PFSK-1 (cell line): Measurements from ENCODE around the gene NGRN.

Source experiments
- FOXP2 ChIP-seq: optimal IDR thresholded peaks from 2 replicates; pipeline ENCODE3; 2011; ENCODE audit warnings: borderline replicate concordance, control low read depth, inconsistent platforms; ENCODE audit not compliant: insufficient read depth; ENCODE audit errors: extremely low read length, extremely low read depth
- POLR2AphosphoS5 ChIP-seq: IDR thresholded peaks from 2 replicates; pipeline ENCODE4 v1.6.1; 2012; ENCODE audit warnings: low read depth, mild to moderate bottlenecking, control low read depth, low read length, moderate library complexity
- SIN3A ChIP-seq: IDR thresholded peaks from 2 replicates; pipeline ENCODE4 v1.6.1; 2012; ENCODE audit warnings: mild to moderate bottlenecking, low read length, moderate library complexity, borderline replicate concordance; ENCODE audit not compliant: insufficient read depth
- TAF1 ChIP-seq: IDR thresholded peaks from 2 replicates; pipeline ENCODE4 v1.6.1; 2012; ENCODE audit warnings: low read length, control low read depth, borderline replicate concordance; ENCODE audit not compliant: insufficient read depth
- TF ChIP-seq, protein P1 (sequence below), 2 experiments: IDR thresholded peaks; 2 replicates each; pipeline versions ENCODE4 v1.6.1 to v1.8.0; 2011 to 2012; ENCODE audit warnings: low read depth in 2 of 2, low read length in 2 of 2, control low read depth in 1 of 2, inconsistent platforms in 1 of 2, mild to moderate bottlenecking in 1 of 2, moderate library complexity in 1 of 2; ENCODE audit not compliant: insufficient read depth in 1 of 2

The NGRN gene

DNA sequence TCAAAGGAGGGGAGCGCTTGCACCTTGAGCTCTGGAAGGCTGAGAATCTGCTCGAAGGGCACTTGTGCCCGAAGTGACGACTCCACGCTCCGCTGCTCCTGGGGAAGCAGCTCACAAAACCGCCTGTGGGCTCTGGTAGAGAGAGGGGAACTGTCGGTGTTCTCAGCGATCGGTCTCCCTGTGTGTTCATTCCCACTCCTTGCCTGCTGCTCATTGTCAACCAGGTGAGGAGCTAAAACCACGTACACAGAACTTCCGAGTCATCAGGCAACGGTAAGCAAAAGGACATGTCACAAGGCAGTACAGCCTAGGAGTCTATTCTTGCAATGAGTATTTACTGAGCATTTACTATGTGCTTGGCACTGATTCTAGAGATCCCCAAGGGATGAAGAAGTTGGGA is 33.3 kb upstream of the NGRN start:
- TF ChIP-seq FOXP2 (no peak), SIN3A (no peak), POLR2AphosphoS5 (no peak), TAF1 (no peak)
- TF ChIP-seq, protein P1, sequence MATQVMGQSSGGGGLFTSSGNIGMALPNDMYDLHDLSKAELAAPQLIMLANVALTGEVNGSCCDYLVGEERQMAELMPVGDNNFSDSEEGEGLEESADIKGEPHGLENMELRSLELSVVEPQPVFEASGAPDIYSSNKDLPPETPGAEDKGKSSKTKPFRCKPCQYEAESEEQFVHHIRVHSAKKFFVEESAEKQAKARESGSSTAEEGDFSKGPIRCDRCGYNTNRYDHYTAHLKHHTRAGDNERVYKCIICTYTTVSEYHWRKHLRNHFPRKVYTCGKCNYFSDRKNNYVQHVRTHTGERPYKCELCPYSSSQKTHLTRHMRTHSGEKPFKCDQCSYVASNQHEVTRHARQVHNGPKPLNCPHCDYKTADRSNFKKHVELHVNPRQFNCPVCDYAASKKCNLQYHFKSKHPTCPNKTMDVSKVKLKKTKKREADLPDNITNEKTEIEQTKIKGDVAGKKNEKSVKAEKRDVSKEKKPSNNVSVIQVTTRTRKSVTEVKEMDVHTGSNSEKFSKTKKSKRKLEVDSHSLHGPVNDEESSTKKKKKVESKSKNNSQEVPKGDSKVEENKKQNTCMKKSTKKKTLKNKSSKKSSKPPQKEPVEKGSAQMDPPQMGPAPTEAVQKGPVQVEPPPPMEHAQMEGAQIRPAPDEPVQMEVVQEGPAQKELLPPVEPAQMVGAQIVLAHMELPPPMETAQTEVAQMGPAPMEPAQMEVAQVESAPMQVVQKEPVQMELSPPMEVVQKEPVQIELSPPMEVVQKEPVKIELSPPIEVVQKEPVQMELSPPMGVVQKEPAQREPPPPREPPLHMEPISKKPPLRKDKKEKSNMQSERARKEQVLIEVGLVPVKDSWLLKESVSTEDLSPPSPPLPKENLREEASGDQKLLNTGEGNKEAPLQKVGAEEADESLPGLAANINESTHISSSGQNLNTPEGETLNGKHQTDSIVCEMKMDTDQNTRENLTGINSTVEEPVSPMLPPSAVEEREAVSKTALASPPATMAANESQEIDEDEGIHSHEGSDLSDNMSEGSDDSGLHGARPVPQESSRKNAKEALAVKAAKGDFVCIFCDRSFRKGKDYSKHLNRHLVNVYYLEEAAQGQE (IDR thresholded peaks at IDR 0.05; ENCODE audit: insufficient read depth in 1 of 2, low read depth in 2 of 2, low read length in 2 of 2): no peak

DNA sequence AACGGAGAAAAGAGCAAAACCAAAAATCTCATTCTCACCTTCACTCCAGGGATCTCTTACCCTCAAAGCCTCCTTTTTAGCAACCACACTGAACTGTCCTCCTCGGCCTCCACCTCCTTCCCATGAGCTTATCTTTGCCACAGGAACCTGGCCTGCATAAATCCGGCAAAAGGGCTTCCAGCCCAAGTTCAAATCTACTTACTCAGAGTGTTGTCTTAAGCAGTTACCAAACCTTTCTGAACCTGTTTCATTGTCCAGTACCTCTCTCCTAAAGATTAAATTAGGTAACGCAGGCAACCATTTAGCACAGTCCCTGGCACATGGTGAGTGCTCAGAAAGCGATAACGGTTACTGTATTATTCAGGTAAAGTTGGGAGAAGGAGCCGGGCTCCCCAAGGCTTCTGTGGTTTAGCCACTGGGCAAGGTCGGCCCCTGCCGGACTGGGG is 32.5 kb upstream of the NGRN start:
- TF ChIP-seq, protein P1 (IDR thresholded peaks at IDR 0.05; ENCODE audit: insufficient read depth in 1 of 2, low read depth in 2 of 2, low read length in 2 of 2): no peak
- no peak for TF ChIP-seq TAF1
- TF ChIP-seq SIN3A: no peak
- TF ChIP-seq FOXP2: no peak
- TF ChIP-seq POLR2AphosphoS5: no peak

DNA sequence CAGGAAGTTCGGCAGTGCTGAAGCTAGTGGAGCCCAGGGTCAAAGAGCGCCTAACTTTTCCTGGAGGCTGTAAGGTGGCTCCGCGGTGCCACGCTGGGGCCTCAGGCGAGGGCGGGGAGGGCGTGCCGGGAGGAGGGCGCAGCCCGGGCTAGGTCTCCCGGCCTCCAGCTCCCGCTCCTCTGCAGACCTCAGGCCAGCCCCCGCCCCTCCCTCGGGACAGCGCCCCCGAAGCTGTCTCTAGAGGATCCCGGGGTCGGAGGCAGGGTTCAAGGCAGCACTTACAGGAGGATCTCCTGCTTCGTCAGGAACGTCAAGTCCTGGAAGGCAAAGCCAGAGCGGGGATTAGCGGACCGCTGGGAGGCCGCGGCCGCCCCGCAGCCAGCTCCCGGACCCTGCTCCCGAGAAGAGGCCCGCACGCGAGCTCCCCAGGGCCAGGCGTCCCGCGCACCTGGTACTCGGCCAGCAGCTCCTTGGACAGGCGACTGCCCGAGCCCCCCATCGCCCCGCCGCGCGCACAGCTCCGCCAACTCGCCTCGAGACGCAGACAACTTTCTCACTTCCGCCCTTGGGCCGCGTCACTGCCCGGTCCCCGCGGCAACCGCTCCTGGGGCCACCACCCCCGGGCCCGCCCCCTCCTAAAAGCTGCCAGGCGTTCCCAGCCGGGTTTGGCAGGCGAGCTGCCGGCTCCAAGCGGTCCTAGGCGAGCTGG is 31.9 kb upstream of the NGRN start, which contains the start of gene CIB1:
TSS of gene CIB1 (minus strand) at position 555 of the 709 bp plus-strand sequence. CDS start at position 499, 56 bp downstream.
- peak; percentile 57; the same call in 1 of the 2 replicates for TF ChIP-seq SIN3A
- no peak; the same call in 1 of the 2 replicates for TF ChIP-seq TAF1
- no peak; the same call in none of the 2 replicates for TF ChIP-seq POLR2AphosphoS5
- TF ChIP-seq, protein P1 (IDR thresholded peaks at IDR 0.05; ENCODE audit: insufficient read depth in 1 of 2, low read depth in 2 of 2, low read length in 2 of 2): no peak
- no peak for TF ChIP-seq FOXP2

DNA sequence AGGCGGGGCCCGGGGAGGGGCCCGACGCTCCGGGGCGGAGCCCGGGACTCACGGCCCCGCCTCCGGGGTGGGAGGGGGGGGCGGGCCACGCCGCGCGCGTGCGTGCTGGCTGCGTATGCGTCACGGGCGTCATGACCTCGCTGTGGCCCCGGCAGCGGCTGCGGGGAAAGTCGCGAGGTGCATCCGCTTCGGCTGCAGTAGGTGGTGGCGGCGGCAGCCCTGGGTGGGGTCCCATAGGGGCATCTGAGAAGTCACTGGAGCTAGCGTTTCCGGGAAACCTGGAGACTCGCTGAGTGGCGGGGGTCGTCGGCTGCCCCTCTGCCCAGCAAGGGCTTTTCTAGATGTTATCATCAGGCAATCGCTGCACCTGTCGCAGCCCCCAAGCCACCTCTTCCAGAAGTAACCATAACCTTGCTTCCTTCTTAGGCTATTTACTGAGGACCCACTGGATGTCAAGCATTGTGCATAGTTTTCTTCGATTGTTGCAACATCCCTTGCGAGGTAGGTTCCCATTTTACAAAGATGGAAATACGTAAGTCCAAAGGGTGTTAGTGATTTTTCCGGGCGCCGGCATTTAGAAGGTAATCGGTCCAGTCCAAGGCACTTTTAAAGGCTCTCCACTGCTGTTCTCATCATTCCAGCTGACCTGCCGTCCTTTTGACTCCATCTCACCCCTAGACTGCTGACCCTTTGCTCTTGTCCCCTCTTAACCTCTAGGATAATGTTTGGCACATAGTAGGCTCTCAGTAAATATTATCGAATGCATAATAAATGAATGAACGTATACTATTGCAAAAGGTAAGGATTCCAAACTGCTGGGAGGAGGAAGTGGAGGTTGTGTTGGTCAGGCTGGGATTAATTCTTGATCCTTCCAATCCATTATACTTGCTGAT is 31.1 kb upstream of the NGRN start, which contains the start of gene GDPGP1:
TSS of gene GDPGP1 (plus strand) at position 114 of the 893 bp plus-strand sequence. CDS start 6,700 bp downstream, outside the sequence.
- peak; percentile 77 for TF ChIP-seq FOXP2
- no peak for TF ChIP-seq SIN3A
- no peak; the same call in 1 of the 2 replicates for TF ChIP-seq TAF1
- TF ChIP-seq, protein P1 (IDR thresholded peaks at IDR 0.05; ENCODE audit: insufficient read depth in 1 of 2, low read depth in 2 of 2, low read length in 2 of 2): no peak
- TF ChIP-seq POLR2AphosphoS5: peak; percentile 89
